Measurements from ENCODE around the gene HAO2. TPM values are rescaled to one million over a fixed set of nuclear protein-coding genes. Genes with fewer than 3 reads are reported as not detected.
"Not testable (repeated sequence)": the region's sequence is repeated elsewhere in the genome, so short reads cannot be mapped to it uniquely, and the experiment has no call there.

The HAO2 gene
- total RNA-seq, 2 experiments from 2014 or later = not detected

GRCh38 chr1:119361620-119362344 lies 6.8 kb upstream of the HAO2 start:
- Mint-ChIP-seq H3K27me3 (peaks cover 13% of the 10 kb centered on the region), H3K9me3 (no peaks in the 10 kb centered on the region)

DNA sequence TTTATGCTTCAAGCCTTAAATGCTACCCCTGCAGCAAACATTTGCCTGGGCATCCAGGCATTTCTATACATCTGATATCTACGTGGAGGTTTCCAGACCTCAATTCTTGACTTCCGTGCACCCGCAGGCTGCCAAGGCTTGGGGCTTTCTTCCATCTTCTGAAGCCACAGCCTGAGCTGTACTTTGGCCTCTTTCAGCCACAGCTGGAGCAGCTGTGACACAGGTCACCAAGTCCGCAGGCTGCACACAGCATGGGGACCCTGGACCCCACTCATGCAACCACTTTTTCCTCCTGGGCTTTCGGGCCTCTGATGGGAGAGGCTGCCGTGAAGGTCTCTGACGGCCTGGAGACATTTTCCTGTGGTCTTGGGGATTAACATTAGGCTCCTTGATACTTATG lies 5.4 kb upstream of the HAO2 start:
- H3K9me3 Mint-ChIP-seq = no peaks in the 10 kb centered on the region
- H3K27me3 Mint-ChIP-seq = peaks cover 23% of the 10 kb centered on the region
- no peaks in the 10 kb centered on the region for H3K36me3 Mint-ChIP-seq
- H3K4me1 Mint-ChIP-seq = no peaks in the 10 kb centered on the region
- no peak for DNase-seq
- H3K27ac Mint-ChIP-seq = no peak overlapping the region
- no peak overlapping the region for H3K4me3 Mint-ChIP-seq

More at GRCh38 chr1:119361620-119362344, 6.8 kb upstream of the HAO2 start:
- no peaks in the 10 kb centered on the region for H3K36me3 Mint-ChIP-seq
- no peaks in the 10 kb centered on the region for H3K4me1 Mint-ChIP-seq
- no peak for DNase-seq
- H3K4me3 Mint-ChIP-seq = no peak overlapping the region
- no peak overlapping the region for H3K27ac Mint-ChIP-seq

- H3K27me3 Mint-ChIP-seq = peaks cover 25% of the 10 kb centered on the region
Measured at GRCh38 chr1:119364640-119365039, 3.9 kb upstream of the HAO2 start.

DNA sequence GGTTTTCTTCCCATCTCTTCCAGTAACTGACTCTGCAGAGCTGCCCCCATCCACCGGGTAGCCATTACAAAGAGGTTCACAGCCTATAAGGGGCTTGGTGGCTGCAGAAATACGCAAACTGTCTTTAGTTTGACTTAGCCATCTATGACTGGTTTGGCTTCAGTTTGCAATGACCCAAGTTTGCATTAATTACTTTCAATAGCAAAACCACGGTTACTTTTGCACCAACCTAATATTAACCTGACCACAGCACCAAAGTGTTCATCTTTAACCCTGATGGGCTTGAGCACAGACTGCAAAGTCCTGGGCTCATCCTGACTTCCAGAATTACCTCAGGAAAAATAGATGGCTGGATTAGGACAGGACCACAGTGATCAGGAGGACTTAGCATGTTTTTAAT lies 2.2 kb upstream of the HAO2 start:
- no peaks in the 10 kb centered on the region for H3K9me3 Mint-ChIP-seq
- peaks cover 24% of the 10 kb centered on the region for H3K27me3 Mint-ChIP-seq
- H3K36me3 Mint-ChIP-seq = no peaks in the 10 kb centered on the region
- H3K4me3 Mint-ChIP-seq = no peak overlapping the region
- no peak overlapping the region for H3K27ac Mint-ChIP-seq
- no peaks in the 10 kb centered on the region for H3K4me1 Mint-ChIP-seq
- DNase-seq = no peak

More at GRCh38 chr1:119364640-119365039, 3.9 kb upstream of the HAO2 start:
- no peaks in the 10 kb centered on the region for H3K9me3 Mint-ChIP-seq
- no peak overlapping the region for H3K27ac Mint-ChIP-seq
- no peaks in the 10 kb centered on the region for H3K36me3 Mint-ChIP-seq
- no peaks in the 10 kb centered on the region for H3K4me1 Mint-ChIP-seq
- no peak for DNase-seq
- no peak overlapping the region for H3K4me3 Mint-ChIP-seq

DNA sequence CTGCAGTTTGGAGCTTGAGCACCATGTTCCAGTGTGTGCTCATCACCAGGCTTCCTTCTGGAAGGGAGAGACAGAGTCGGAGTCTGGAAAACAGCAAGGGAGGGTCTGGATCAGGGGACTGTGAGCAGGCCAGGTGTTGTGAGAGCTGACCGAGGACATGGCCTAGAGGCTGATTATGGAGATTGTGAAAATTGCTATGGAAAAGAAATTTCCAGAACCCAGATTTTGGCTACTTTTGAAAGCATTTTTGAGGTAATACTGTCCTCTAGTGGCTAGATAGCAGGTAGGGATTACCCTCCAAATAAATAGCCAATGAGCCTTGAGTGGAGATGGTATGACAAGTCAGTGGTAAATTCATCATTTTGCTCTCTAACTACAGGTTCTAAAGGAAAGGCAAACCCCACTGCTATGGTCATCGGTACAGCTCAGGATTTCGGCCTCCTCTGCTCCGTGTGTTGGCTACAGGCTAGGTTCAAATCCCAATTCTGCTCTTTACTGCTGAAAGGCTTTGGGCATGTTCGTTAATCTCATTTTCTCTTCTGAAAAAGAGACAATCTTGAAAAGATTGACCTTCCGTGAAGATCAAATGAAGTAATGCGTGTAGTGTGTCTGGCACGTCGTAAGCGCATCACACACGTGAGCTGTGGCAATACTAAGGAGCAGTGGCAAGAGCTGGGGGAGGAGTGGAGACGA lies 1.0 kb upstream of the HAO2 start:
- no peak overlapping the region for H3K27ac Mint-ChIP-seq
- no peaks in the 10 kb centered on the region for H3K9me3 Mint-ChIP-seq
- H3K36me3 Mint-ChIP-seq = no peaks in the 10 kb centered on the region
- H3K4me1 Mint-ChIP-seq = no peaks in the 10 kb centered on the region
- H3K27me3 Mint-ChIP-seq = peaks cover 24% of the 10 kb centered on the region
- no peak overlapping the region for H3K4me3 Mint-ChIP-seq
- no peak for DNase-seq

DNA sequence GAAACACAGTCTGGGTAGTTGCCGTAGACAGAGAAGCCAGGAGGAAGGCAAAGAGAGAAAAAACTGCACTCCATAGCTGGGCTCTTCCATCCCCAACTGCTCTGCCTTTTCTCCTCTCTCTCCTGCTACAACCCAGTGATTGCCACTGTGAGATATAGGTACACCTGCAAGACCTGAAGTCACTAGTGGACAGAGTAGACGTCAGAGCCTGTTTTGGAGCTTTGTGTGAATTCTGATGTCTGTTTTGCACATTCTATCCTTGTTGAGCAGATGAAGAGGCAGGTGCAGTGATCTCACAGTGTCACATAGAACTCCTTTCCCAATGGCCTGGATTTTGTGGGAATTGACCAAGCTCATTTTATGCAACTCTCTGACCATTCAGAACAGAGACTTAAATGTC lies 2.2 kb downstream of the HAO2 start:
- no peak overlapping the region for H3K4me3 Mint-ChIP-seq
- H3K27ac Mint-ChIP-seq = no peak overlapping the region
- H3K4me1 Mint-ChIP-seq = peaks cover 11% of the 10 kb centered on the region
- no peak for DNase-seq
- H3K9me3 Mint-ChIP-seq = no peaks in the 10 kb centered on the region
- H3K36me3 Mint-ChIP-seq = no peaks in the 10 kb centered on the region
- H3K27me3 Mint-ChIP-seq = peaks cover 33% of the 10 kb centered on the region

GRCh38 chr1:119371815-119372214 lies 3.2 kb downstream of the HAO2 start:
- peaks cover 11% of the 10 kb centered on the region for H3K4me1 Mint-ChIP-seq
- H3K27me3 Mint-ChIP-seq = peaks cover 33% of the 10 kb centered on the region
- no peak overlapping the region for H3K27ac Mint-ChIP-seq
- no peak for DNase-seq
- H3K9me3 Mint-ChIP-seq = no peaks in the 10 kb centered on the region
- H3K4me3 Mint-ChIP-seq = no peak overlapping the region
- H3K36me3 Mint-ChIP-seq = no peaks in the 10 kb centered on the region

DNA sequence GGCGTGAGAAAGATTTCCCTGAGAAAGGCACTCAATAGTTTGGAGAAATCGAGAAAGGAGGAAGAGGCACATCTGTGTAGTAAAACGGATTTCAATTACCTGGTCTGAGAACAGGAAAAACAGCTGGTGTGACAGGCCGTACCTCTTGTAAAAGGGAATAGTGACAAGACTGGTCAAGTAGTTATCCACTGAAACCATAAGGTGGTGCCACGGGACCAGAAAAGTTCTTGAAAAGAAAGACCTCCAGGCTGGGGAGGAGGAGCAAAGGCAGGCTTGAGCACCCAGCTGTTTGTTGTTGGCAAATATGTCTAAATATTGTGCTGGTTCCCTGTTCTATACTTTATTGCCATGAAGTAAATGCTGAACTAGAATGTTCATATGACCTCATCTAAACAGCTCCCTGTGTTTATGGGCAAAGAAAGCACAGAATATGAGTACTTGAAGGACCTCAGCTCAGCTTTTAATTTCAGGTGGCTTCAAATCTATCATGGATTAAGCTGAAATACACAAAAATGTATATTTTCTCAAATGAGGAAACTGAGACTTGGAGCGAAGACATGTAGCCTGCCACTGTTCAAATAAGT lies 4.0 kb downstream of the HAO2 start:
- Mint-ChIP-seq H3K4me1 (peaks cover 11% of the 10 kb centered on the region), H3K27me3 (peaks cover 26% of the 10 kb centered on the region), H3K9me3 (peaks cover 5% of the 10 kb centered on the region), H3K36me3 (no peaks in the 10 kb centered on the region), H3K4me3 (no peak overlapping the region), H3K27ac (no peak overlapping the region)
- DNase-seq = no peak

DNA sequence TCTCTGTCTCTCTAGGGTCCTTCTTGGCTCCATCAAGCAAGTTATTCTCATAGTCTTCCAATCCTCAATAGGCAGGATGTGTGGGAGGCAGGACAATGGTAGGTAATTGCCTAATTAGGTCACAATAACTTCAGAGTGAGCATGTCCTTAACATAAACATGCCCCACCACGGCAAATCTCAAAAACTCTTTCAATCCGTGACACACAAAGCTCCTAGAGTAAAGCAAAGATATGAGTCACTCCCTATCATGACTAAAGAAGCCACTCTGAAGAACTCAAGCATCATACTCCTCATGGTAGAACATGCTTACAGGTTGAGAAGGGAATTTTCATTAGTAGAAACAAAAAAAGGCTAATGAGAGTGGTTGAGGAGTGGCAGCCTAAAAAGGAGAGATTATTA lies 4.9 kb downstream of the HAO2 start:
- Mint-ChIP-seq H3K4me1 (peaks cover 11% of the 10 kb centered on the region), H3K36me3 (no peaks in the 10 kb centered on the region), H3K27ac (no peak overlapping the region), H3K4me3 (no peak overlapping the region), H3K27me3 (peaks cover 20% of the 10 kb centered on the region), H3K9me3 (peaks cover 5% of the 10 kb centered on the region)
- no peak for DNase-seq

DNA sequence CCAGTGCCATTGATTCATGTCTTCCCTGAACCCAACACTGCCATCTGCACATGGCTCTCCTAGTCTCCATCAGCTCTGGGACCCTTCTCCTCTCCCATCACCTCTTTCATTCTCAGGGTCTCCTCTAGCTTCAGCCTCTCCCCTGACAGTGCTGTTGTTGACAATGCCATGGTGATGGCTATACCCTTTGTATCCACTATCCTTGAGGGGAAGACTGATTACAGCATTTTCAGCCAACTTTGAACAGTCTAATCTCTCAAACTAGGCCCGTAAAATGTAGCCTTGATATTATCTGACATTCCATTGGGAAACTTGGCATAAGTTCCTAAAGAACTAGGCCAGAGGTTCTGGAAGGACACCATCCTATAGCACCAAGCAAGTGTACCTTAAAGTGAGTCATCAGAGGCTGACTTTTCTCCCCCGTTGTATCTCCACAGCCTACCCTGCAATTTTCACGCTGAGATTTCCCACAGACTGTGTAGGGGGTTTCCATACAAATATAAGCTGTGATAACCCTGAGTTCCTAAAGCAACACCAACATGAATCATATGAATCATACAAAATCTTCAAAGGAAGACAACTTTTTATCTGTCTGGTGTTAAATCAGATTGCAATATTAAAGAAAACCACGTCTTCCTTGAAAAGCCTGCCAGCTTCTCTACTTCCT lies 5.8 kb downstream of the HAO2 start:
- H3K27ac Mint-ChIP-seq = no peak overlapping the region
- H3K9me3 Mint-ChIP-seq = peaks cover 7% of the 10 kb centered on the region
- no peaks in the 10 kb centered on the region for H3K36me3 Mint-ChIP-seq
- peaks cover 22% of the 10 kb centered on the region for H3K27me3 Mint-ChIP-seq
- no peak for DNase-seq
- peaks cover 11% of the 10 kb centered on the region for H3K4me1 Mint-ChIP-seq
- H3K4me3 Mint-ChIP-seq = no peak overlapping the region

- H3K36me3 Mint-ChIP-seq = no peaks in the 10 kb centered on the region
- no peak for DNase-seq
- H3K27me3 Mint-ChIP-seq = peaks cover 28% of the 10 kb centered on the region
- H3K27ac Mint-ChIP-seq = no peak overlapping the region
- peaks cover 7% of the 10 kb centered on the region for H3K9me3 Mint-ChIP-seq
- H3K4me1 Mint-ChIP-seq = peaks cover 11% of the 10 kb centered on the region
- no peak overlapping the region for H3K4me3 Mint-ChIP-seq
Measured at GRCh38 chr1:119375366-119375765, 6.8 kb downstream of the HAO2 start.

GRCh38 chr1:119376594-119376993 lies 8.0 kb downstream of the HAO2 start:
- no peak for DNase-seq
- Mint-ChIP-seq H3K27me3 (peaks cover 40% of the 10 kb centered on the region), H3K9me3 (peaks cover 7% of the 10 kb centered on the region), H3K4me3 (no peak overlapping the region), H3K27ac (no peak overlapping the region), H3K36me3 (no peaks in the 10 kb centered on the region), H3K4me1 (peaks cover 11% of the 10 kb centered on the region)

GRCh38 chr1:119377594-119377993 lies 9.0 kb downstream of the HAO2 start:
- DNase-seq, H3K9me3 Mint-ChIP-seq, H3K36me3 Mint-ChIP-seq, H3K27ac Mint-ChIP-seq, H3K4me3 Mint-ChIP-seq: not testable (repeated sequence)
- Mint-ChIP-seq H3K4me1 (peaks cover 11% of the 10 kb centered on the region), H3K27me3 (peaks cover 41% of the 10 kb centered on the region)

DNA sequence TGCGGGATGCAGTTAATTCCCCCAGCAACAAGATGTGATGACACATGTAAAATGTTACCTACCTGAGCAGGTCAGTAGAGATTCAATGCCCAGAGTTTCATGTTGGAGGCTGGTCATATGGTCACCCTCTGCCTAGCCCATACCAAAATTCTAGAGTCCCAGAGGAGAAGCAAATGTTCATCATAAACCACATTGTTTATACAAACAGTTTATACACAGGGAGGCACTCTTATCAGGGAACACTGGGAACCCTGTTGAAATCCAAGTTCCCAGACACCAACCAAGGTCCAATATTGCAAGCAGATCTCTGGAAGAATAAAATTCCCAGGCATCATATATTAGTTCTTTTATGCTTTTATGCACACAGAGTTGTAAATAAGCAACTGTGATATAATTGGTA lies 10.5 kb downstream of the HAO2 start:
- Mint-ChIP-seq H3K4me3 (no peak overlapping the region), H3K27me3 (peaks cover 31% of the 10 kb centered on the region), H3K27ac (no peak overlapping the region), H3K4me1 (peaks cover 5% of the 10 kb centered on the region), H3K9me3 (peaks cover 7% of the 10 kb centered on the region), H3K36me3 (no peaks in the 10 kb centered on the region)
- DNase-seq = no peak

DNA sequence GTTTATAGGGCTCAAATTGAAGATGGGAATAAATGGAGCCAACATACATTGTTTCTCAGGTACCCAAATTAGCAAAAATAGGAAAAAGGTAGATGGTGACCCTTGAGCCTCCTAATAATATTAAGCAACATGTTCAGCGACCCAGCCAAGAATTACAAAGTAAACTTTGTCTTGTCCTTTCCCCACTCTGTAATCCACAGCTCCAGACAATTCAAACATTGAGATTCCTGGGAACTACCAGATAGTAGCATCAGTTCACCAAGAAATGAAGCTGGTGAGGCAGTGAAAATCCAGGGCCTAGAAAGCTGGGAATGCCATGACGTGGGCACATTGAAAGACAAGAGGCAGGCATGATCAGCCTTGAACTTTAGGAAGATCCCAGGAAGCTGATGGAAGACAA lies 11.7 kb downstream of the HAO2 start:
- H3K27me3 Mint-ChIP-seq = peaks cover 29% of the 10 kb centered on the region

More for the DNA sequence above, 11.7 kb downstream of the HAO2 start:
- DNase-seq = no peak
- Mint-ChIP-seq H3K4me3 (no peak overlapping the region), H3K9me3 (peaks cover 7% of the 10 kb centered on the region), H3K4me1 (no peaks in the 10 kb centered on the region), H3K36me3 (no peaks in the 10 kb centered on the region), H3K27ac (no peak overlapping the region)

All from activated naive CD8-positive, alpha-beta T cell treated with anti-CD3 and anti-CD28 coated beads for 36 hours (primary cell).